T-helper 2 cell (primary cell): ENCODE results near the gene KISS1.

Experiments used
- DNase-seq, 5 experiments: peaks; one replicate each; pipeline versions ENCODE4 v3.0.0 to v3.0.0-alpha.2; 2012 to 2022

Gene KISS1

GRCh38 chr1:204153667-204154066 is 42.6 kb downstream of the KISS1 start:
- DNase-seq = no peak

DNA sequence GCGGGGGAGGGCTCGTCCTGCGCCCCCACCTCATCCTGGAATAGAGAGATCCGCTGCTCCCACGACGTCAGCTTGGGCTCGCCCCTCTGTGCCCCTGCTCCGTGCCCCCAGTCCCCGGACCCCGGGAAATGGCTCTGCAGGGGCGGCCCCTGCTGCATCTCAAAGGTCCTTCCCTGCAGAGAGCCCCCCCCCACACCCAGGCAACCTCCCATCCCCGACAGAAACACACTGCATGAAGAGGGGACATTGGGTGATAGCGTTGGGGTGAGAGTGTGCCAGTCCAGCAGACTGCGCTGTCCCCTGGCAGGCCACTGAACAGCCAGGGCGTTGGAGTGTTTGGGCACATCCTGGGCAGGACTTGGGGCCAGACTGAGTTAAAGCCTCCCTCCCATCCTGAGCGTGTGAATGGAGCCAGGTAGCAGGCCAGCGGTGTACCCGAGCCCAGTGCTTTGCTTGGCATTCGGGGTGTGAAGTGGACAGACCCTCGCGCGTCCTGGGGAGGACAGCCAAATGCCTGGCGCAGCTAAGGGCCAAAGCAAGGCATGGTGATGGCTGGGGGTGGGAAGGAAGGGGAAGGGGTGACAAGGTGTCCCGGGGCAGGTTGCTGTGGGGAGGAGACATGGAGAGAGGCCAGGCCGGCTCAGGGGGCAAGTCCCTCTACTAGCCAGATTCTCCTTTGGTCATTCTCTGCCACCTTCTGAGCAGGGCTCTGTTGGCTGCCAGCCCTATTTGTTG is 43.8 kb downstream of the KISS1 start:
- no peak for DNase-seq

GRCh38 chr1:204151552-204152309 is 44.6 kb downstream of the KISS1 start, which contains the start of gene ETNK2:
ETNK2 (minus strand) TSS chr1:204152044; CDS start chr1:204151852, 192 bp downstream.
- peak; percentile 17 to 67 (median 37) for DNase-seq

GRCh38 chr1:204150702-204151551 is 45.4 kb downstream of the KISS1 start:
- no peak for DNase-seq

- DNase-seq = no peak
Measured at GRCh38 chr1:204149635-204150565, 46.4 kb downstream of the KISS1 start.

GRCh38 chr1:204149107-204149506 is 47.2 kb downstream of the KISS1 start:
- no peak for DNase-seq

DNA sequence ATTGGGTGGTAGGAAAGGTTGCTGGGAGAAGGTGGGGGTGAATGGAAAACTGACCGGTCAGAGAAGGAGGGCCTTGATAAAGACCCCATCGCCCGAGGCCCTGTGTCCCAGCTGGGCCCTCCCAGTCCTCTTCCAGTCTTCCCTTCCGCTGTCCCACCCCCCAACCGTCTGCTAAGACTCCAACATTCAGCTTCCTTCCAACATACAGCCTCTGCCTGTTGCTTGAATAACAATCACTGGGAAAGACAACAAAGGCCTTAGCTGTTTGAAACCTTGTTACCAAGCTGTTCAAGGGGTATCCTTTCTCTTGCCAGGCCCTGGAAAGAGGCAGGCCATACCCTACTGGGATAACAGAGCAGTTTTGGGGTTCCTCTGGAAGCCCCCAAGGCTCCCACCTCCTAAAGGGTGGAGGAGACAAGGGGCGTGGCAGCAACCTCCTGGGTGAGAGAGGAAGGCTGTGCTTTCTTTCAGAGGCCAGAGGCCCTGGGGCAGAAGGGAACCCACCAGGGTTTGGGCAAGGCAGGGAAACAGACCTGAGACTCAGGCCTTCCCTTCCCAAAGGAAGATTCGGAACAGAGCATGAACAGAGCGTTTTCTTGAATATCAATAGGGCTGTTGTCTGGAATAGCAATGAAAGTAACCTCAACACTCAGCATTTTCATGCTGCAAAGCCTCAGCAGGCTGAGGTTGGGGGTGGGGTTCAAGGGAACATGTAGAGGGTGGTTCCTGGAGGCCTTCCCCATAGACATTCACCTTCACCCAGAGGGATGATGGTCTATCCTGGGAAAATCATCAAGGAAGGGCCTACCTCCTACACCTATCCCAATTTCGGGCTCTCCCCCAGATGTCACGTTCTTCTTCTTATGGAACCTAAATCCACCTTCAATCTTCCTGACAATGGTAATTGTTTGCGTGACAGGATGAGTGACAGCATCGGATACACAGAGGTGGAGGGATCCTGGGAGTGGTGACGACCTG is 48.6 kb downstream of the KISS1 start:
- DNase-seq = no peak

- no peak for DNase-seq
Measured at GRCh38 chr1:204146965-204147364, 49.3 kb downstream of the KISS1 start.

GRCh38 chr1:204146309-204146708 is 50.0 kb downstream of the KISS1 start:
- DNase-seq = no peak

- DNase-seq = no peak
Measured at GRCh38 chr1:204145033-204145504, 51.2 kb downstream of the KISS1 start.

DNA sequence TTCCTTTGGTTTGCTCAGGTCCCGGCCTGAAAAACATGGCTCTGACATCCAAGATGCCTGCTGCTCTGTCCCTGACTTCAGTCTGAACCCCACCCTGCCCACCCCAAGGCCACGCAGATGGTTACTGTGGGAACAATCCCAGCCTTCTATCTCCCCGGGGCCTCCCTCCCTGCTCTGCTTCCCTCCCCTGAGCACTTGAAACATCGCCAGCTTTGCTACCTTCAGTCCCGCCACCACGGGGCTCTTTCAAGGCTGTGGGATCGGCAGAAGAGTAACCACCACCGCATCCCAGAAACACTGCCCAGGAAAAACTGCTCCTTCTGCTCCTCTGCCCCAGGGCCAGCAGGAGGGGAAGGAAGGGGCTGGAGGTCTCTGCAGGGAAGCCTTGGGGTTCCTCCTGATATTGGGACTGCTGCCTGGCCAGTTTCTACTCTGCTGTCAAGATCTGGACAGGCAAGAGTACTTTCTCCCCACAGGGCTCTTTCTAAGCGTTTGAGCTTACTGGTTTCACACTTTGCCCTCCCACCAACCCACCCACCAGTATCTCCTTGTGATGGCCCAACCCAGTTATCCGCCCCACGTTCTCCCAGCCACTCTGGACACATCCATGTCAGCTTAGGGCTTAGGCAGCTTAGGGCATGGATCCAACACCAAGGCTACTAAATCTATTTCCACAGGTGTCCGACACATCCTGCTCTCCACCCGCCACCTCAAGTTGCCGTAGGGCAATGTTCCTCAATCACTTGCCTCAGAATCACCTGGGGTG is 52.8 kb downstream of the KISS1 start:
- DNase-seq = no peak

GRCh38 chr1:204142032-204142974 is 54.0 kb downstream of the KISS1 start:
- DNase-seq = no peak

GRCh38 chr1:204141131-204141530 is 55.2 kb downstream of the KISS1 start:
- no peak for DNase-seq
